Endodermal cell (in vitro differentiated cells): ENCODE data around the gene DIO1. TPM values are rescaled to one million over a fixed set of nuclear protein-coding genes. Genes with fewer than 3 reads are reported as not detected.

Source experiments
- DNase-seq: peaks from one replicate; pipeline ENCODE4 v3.0.0-alpha.2; 2017
- H3K27ac ChIP-seq: 2 replicates; pipeline ENCODE4 v1.5.1; 2013; ENCODE audit warnings: mild to moderate bottlenecking, low read depth, low read length, moderate library complexity
- H3K27me3 ChIP-seq: 2 replicates; pipeline ENCODE4 v1.6.1; 2013; ENCODE audit warnings: mild to moderate bottlenecking, low read length, moderate library complexity; ENCODE audit not compliant: insufficient read depth, control insufficient read depth, poor library complexity, severe bottlenecking
- H3K36me3 ChIP-seq: 2 replicates; pipeline ENCODE4 v1.7.0; 2013; ENCODE audit warnings: mild to moderate bottlenecking, low read length, moderate library complexity; ENCODE audit not compliant: control insufficient read depth, insufficient read depth
- H3K4me1 ChIP-seq: one replicate; pipeline ENCODE4 v1.7.0; 2013; ENCODE audit warnings: low read length; ENCODE audit not compliant: control insufficient read depth, insufficient read depth
- H3K4me3 ChIP-seq: 2 replicates; pipeline ENCODE4 v1.5.1; 2013; ENCODE audit warnings: mild to moderate bottlenecking, low read length, moderate library complexity
- H3K9ac ChIP-seq: 2 replicates; pipeline ENCODE4 v1.6.1; 2013; ENCODE audit warnings: mild to moderate bottlenecking, low read length, moderate library complexity; ENCODE audit not compliant: poor library complexity, severe bottlenecking; ENCODE audit errors: extremely low read depth
- H3K9me3 ChIP-seq: 2 replicates; pipeline ENCODE4 v1.6.1; 2013; ENCODE audit warnings: mild to moderate bottlenecking, low read length, moderate library complexity; ENCODE audit not compliant: control insufficient read depth
- H3K27ac Mint-ChIP-seq: 2 replicates; pipeline ENCODE4 v1.8.0; 2020; ENCODE audit warnings: mixed read lengths
- H3K27me3 Mint-ChIP-seq: 2 replicates; pipeline ENCODE4 v1.8.0; 2021; ENCODE audit warnings: mild to moderate bottlenecking, mixed read lengths; ENCODE audit not compliant: insufficient read depth
- H3K36me3 Mint-ChIP-seq: 2 replicates; pipeline ENCODE4 v1.8.0; 2020; ENCODE audit warnings: low read depth, mixed read lengths
- H3K4me1 Mint-ChIP-seq: 2 replicates; pipeline ENCODE4 v1.8.0; 2020; ENCODE audit warnings: mixed read lengths
- H3K4me3 Mint-ChIP-seq: 2 replicates; pipeline ENCODE4 v1.8.0; 2020; ENCODE audit warnings: mild to moderate bottlenecking, moderate library complexity, mixed read lengths
- H3K9me3 Mint-ChIP-seq: 2 replicates; pipeline ENCODE4 v1.8.0; 2020; ENCODE audit warnings: mild to moderate bottlenecking, mixed read lengths
- CTCF ChIP-seq: fragments of 200-600 bp; sonication (generic); conservative IDR thresholded peaks from 2 replicates; pipeline ENCODE4 v1.5.0; 2021; ENCODE audit warnings: antibody characterized with exemption, mild to moderate bottlenecking
- WGBS, 2 experiments: methylation state at CpG; one replicate each; pipeline versions ENCODE4 v1.1.5 to v1.1.7; 2013; ENCODE audit warnings: missing lambda C conversion rate in 2 of 2, mixed read lengths in 1 of 2; ENCODE audit not compliant: insufficient coverage in 1 of 2, insufficient read length in 1 of 2; 5-methylcytosine and 5-hydroxymethylcytosine counted together
- total RNA-seq, 2 donors: library from RNA; stranded (reverse); fragmentation: NEBNext Ultra II Directional in 1 of 2; extraction: Animal tissue kit (Norgen Biotek cat#: 25700) in 1 of 2; gene quantifications; 2 replicates in 1 of 2; 3 replicates in 1 of 2; pipeline ENCODE4 v1.2.1, GENCODE V29; 2021

The DIO1 gene
- total RNA-seq, 2 donors from 2014 or later: not detected

- Mint-ChIP-seq H3K4me1 (peaks cover 23% of the 10 kb centered on the region), H3K27me3 (no peaks in the 10 kb centered on the region), H3K27ac (no peak overlapping the region), H3K9me3 (no peaks in the 10 kb centered on the region), H3K4me3 (peak overlapping the region; percentile 89), H3K36me3 (peaks cover 21% of the 10 kb centered on the region)
- no peaks in the 10 kb centered on the region for H3K36me3 ChIP-seq
- peak overlapping the region; percentile 39 for H3K9ac ChIP-seq
- H3K27ac ChIP-seq: no peak overlapping the region
- no peaks in the 10 kb centered on the region for H3K27me3 ChIP-seq
- no peak for TF ChIP-seq CTCF
- WGBS, 2 experiments: 87 to 100% methylated on average over 2 of the region's 2 CpGs
- peak overlapping the region; percentile 96 for H3K4me3 ChIP-seq
- H3K9me3 ChIP-seq: no peaks in the 10 kb centered on the region
- DNase-seq: no peak
- peaks cover 12% of the 10 kb centered on the region for H3K4me1 ChIP-seq
Observed at GRCh38 chr1:53888681-53889080, 5.3 kb upstream of the DIO1 start.

- Mint-ChIP-seq H3K27ac (peak within 1 kb of the TSS; percentile 83), H3K27me3 (no peaks in the 10 kb centered on the region), H3K36me3 (peaks cover 18% of the 10 kb centered on the region), H3K4me3 (peak within 1 kb of the TSS; percentile 89), H3K9me3 (no peaks in the 10 kb centered on the region), H3K4me1 (peaks cover 26% of the 10 kb centered on the region)
- no peaks in the 10 kb centered on the region for H3K36me3 ChIP-seq
- TF ChIP-seq CTCF: no peak
- DNase-seq: peak; percentile 95
- no peaks in the 10 kb centered on the region for H3K9me3 ChIP-seq
- H3K27ac ChIP-seq: no peak within 1 kb of the TSS
- H3K27me3 ChIP-seq: no peaks in the 10 kb centered on the region
- H3K4me3 ChIP-seq: peak within 1 kb of the TSS; percentile 96
- H3K4me1 ChIP-seq: peaks cover 12% of the 10 kb centered on the region
- 4 to 8% methylated on average over 40 to 62 of the region's 62 CpGs for WGBS, 2 experiments
- peak within 1 kb of the TSS; percentile 39 for H3K9ac ChIP-seq
Observed at GRCh38 chr1:53889304-53890298, 4.4 kb upstream of the DIO1 start, which contains the start of gene YIPF1. TSS of gene YIPF1 (minus strand) at chr1:53889797. CDS start at chr1:53888937, 860 bp downstream.

- no peaks in the 10 kb centered on the region for H3K9me3 Mint-ChIP-seq
- peak overlapping the region; percentile 89 for H3K4me3 Mint-ChIP-seq
- H3K27ac Mint-ChIP-seq: no peak overlapping the region
- H3K9ac ChIP-seq: no peak overlapping the region
- H3K27me3 Mint-ChIP-seq: peaks cover 5% of the 10 kb centered on the region
- DNase-seq: peak; percentile 49
- no peaks in the 10 kb centered on the region for H3K36me3 ChIP-seq
- no peak for TF ChIP-seq CTCF
- H3K4me1 Mint-ChIP-seq: peaks cover 26% of the 10 kb centered on the region
- H3K27ac ChIP-seq: no peak overlapping the region
- H3K9me3 ChIP-seq: no peaks in the 10 kb centered on the region
- peaks cover 17% of the 10 kb centered on the region for H3K36me3 Mint-ChIP-seq
- peaks cover 12% of the 10 kb centered on the region for H3K4me1 ChIP-seq
- no peaks in the 10 kb centered on the region for H3K27me3 ChIP-seq
- peak overlapping the region; percentile 96 for H3K4me3 ChIP-seq
- WGBS, 2 experiments: 92 to 98% methylated on average over 7 of the region's 7 CpGs
Observed at GRCh38 chr1:53890522-53890941, 3.5 kb upstream of the DIO1 start.
